ENCODE results near the gene KREMEN1. TPM values are rescaled to one million over a fixed set of nuclear protein-coding genes. Genes with fewer than 3 reads are reported as not detected.

Gene KREMEN1
- total and polyA plus RNA-seq, 2 experiments from 2014 or later, result 1.8 to 3.8 TPM

DNA sequence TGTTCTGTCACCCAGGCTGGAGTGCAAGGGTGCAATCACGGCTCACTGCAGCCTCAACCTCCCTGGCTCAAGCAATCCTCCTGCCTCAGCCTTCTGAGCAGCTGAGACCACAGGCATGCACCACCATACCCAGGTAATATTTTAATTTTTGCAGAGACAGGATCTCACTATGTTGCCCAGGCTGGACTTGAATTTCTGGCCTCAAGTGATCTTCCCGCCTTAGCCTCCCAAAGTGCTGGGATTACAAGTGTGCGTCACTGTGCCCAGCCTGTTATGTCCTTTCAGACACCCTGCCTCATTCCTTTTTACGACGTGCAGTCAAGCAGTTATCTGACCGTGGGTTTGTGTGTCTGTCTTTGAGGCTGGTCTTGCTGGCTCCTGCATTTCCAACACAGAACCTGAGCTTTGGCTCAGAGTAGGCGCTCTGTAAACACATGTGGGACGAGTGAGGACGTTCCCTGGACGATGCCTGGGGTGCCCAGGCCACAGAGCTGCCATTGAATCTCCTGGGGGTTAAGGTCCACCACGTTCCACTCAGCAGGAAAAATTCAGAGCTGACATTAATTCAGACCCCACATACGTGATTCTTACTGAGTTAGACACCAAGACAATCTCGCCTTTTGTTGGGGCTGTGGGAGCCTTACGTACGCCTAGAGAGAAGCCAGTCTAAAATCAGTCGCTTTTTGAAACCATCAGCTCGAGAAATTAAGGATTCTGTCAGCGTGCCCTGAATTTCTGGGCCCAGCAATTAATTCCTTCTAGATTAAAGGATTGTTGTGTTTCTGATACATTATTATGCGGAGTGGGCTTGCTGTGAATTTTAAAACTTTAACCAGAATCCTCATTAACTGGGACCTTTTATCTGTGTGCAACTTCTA is 111.4 kb downstream of the KREMEN1 start (continued):
- TF ChIP-seq, protein P1, sequence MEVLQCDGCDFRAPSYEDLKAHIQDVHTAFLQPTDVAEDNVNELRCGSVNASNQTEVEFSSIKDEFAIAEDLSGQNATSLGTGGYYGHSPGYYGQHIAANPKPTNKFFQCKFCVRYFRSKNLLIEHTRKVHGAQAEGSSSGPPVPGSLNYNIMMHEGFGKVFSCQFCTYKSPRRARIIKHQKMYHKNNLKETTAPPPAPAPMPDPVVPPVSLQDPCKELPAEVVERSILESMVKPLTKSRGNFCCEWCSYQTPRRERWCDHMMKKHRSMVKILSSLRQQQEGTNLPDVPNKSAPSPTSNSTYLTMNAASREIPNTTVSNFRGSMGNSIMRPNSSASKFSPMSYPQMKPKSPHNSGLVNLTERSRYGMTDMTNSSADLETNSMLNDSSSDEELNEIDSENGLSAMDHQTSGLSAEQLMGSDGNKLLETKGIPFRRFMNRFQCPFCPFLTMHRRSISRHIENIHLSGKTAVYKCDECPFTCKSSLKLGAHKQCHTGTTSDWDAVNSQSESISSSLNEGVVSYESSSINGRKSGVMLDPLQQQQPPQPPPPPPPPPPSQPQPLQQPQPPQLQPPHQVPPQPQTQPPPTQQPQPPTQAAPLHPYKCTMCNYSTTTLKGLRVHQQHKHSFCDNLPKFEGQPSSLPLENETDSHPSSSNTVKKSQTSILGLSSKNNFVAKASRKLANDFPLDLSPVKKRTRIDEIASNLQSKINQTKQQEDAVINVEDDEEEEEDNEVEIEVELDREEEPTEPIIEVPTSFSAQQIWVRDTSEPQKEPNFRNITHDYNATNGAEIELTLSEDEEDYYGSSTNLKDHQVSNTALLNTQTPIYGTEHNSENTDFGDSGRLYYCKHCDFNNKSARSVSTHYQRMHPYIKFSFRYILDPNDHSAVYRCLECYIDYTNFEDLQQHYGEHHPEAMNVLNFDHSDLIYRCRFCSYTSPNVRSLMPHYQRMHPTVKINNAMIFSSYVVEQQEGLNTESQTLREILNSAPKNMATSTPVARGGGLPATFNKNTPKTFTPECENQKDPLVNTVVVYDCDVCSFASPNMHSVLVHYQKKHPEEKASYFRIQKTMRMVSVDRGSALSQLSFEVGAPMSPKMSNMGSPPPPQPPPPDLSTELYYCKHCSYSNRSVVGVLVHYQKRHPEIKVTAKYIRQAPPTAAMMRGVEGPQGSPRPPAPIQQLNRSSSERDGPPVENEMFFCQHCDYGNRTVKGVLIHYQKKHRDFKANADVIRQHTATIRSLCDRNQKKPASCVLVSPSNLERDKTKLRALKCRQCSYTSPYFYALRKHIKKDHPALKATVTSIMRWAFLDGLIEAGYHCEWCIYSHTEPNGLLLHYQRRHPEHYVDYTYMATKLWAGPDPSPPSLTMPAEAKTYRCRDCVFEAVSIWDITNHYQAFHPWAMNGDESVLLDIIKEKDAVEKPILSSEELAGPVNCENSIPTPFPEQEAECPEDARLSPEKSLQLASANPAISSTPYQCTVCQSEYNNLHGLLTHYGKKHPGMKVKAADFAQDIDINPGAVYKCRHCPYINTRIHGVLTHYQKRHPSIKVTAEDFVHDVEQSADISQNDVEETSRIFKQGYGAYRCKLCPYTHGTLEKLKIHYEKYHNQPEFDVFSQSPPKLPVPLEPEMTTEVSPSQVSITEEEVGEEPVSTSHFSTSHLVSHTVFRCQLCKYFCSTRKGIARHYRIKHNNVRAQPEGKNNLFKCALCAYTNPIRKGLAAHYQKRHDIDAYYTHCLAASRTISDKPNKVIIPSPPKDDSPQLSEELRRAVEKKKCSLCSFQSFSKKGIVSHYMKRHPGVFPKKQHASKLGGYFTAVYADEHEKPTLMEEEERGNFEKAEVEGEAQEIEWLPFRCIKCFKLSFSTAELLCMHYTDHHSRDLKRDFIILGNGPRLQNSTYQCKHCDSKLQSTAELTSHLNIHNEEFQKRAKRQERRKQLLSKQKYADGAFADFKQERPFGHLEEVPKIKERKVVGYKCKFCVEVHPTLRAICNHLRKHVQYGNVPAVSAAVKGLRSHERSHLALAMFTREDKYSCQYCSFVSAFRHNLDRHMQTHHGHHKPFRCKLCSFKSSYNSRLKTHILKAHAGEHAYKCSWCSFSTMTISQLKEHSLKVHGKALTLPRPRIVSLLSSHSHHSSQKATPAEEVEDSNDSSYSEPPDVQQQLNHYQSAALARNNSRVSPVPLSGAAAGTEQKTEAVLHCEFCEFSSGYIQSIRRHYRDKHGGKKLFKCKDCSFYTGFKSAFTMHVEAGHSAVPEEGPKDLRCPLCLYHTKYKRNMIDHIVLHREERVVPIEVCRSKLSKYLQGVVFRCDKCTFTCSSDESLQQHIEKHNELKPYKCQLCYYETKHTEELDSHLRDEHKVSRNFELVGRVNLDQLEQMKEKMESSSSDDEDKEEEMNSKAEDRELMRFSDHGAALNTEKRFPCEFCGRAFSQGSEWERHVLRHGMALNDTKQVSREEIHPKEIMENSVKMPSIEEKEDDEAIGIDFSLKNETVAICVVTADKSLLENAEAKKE (CRISPR knock-in tag; IDR thresholded peaks at IDR 0.05), result no peak
- TF ChIP-seq JUNB (IDR thresholded peaks at IDR 0.05; ENCODE audit: unreplicated experiment), result no peak

DNA sequence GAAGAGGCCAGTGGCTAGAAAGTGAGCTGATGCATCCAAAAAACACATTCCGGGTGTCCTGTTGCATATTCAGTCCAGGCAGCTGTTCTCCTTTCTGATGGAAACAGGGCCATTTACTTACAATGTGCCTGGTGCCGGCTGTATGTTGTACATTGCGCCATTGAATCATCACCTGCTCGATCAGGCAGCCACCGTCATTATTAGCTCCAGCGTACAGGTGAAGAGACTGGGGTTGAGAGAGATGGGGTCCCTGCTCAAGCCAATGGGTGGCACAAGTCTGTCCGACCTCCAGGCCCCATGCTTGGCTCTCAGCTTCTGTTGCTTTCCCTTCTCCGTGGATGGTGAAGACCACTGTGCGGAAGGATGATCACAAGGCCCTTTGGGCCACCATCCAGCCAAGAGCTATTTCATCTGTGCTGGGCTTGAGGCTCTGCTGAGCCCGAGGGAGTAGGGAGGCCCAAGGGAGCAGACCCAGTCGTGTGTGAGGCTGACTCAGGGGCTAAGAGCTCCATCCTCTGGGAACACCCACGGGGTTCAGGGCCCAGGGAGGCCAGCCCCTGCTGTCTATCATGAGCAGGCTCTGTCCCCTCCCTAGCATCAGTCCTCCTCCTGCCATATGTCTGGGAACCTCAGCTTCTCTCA is 112.1 kb downstream of the KREMEN1 start:
- Mint-ChIP-seq H3K4me3 (no peak overlapping the region), H3K9me3 (no peaks in the 10 kb centered on the region), H3K36me3 (ENCODE audit: low read depth) (no peaks in the 10 kb centered on the region), H3K27ac (no peak overlapping the region), H3K27me3 (ENCODE audit: insufficient read depth, low read depth, poor library complexity) (peaks cover 3% of the 10 kb centered on the region), H3K4me1 (peaks cover 9% of the 10 kb centered on the region; the same call in 2 of the 3 replicates)
- Histone ChIP-seq H3F3A (replicated peaks; ENCODE audit: low read depth) (no peaks in the 10 kb centered on the region), H3K27ac (ENCODE audit: low read depth) (no peak overlapping the region), H3K27me3 (ENCODE audit: insufficient read depth) (no peaks in the 10 kb centered on the region), H3K36me3 (ENCODE audit: insufficient read depth) (no peaks in the 10 kb centered on the region), H3K79me2 (replicated peaks; ENCODE audit: insufficient read depth) (no peaks in the 10 kb centered on the region), H3K9me2 (ENCODE audit: insufficient read depth) (no peaks in the 10 kb centered on the region), H3K4me2 (no peak overlapping the region), H4K20me1 (replicated peaks; ENCODE audit: insufficient read depth) (no peaks in the 10 kb centered on the region), H3K4me3 (no peak overlapping the region), H3K4me1 (ENCODE audit: insufficient read depth) (no peaks in the 10 kb centered on the region; the same call in 1 of the 2 replicates), H2AFZ (no peak overlapping the region; the same call in 1 of the 2 replicates)
- DNase-seq (ENCODE audit: low spot score) (no peak), ATAC-seq (no peak)
- TF ChIP-seq EZH2phosphoT487 (IDR thresholded peaks at IDR 0.05; ENCODE audit: unreplicated experiment) (no peak), STAT1 (IDR thresholded peaks at IDR 0.05; ENCODE audit: unreplicated experiment) (no peak), CREB1 (CRISPR knock-in tag; IDR thresholded peaks at IDR 0.05; ENCODE audit: low read depth) (no peak)
- TF ChIP-seq, protein P2, sequence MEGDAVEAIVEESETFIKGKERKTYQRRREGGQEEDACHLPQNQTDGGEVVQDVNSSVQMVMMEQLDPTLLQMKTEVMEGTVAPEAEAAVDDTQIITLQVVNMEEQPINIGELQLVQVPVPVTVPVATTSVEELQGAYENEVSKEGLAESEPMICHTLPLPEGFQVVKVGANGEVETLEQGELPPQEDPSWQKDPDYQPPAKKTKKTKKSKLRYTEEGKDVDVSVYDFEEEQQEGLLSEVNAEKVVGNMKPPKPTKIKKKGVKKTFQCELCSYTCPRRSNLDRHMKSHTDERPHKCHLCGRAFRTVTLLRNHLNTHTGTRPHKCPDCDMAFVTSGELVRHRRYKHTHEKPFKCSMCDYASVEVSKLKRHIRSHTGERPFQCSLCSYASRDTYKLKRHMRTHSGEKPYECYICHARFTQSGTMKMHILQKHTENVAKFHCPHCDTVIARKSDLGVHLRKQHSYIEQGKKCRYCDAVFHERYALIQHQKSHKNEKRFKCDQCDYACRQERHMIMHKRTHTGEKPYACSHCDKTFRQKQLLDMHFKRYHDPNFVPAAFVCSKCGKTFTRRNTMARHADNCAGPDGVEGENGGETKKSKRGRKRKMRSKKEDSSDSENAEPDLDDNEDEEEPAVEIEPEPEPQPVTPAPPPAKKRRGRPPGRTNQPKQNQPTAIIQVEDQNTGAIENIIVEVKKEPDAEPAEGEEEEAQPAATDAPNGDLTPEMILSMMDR (conservative IDR thresholded peaks at IDR 0.05; ENCODE audit: low read depth in 2 of 2), result no peak
